GM12872 (cell line): ENCODE data around the gene CAST.

ENCODE experiments used
- CTCF ChIP-seq: IDR thresholded peaks from 3 replicates; pipeline ENCODE4 v1.5.1; 2011; ENCODE audit warnings: low read depth, mild to moderate bottlenecking, low read length, moderate library complexity; ENCODE audit not compliant: insufficient read depth

CAST gene

GRCh38 chr5:96648023-96648422 lies 14.2 kb upstream of the CAST start:
- TF ChIP-seq CTCF = no peak

GRCh38 chr5:96648593-96648992 lies 13.6 kb upstream of the CAST start:
- no peak for TF ChIP-seq CTCF

- TF ChIP-seq CTCF = no peak
Measured at GRCh38 chr5:96649251-96649662, 12.9 kb upstream of the CAST start.

- no peak for TF ChIP-seq CTCF
Measured at GRCh38 chr5:96649681-96650540, 12.3 kb upstream of the CAST start.

GRCh38 chr5:96651047-96651446 lies 11.1 kb upstream of the CAST start:
- no peak for TF ChIP-seq CTCF

GRCh38 chr5:96651948-96652753 lies 10.0 kb upstream of the CAST start:
- TF ChIP-seq CTCF = peak; percentile 51; the same call in 2 of the 3 replicates

- no peak for TF ChIP-seq CTCF
Measured at GRCh38 chr5:96652769-96653454, 9.3 kb upstream of the CAST start.
